ENCODE measurements around the gene CNTNAP4. TPM values are rescaled to one million over a fixed set of nuclear protein-coding genes. Genes with fewer than 3 reads are reported as not detected.

Gene CNTNAP4
- total RNA-seq, 1 experiment from 2014 or later: not detected

DNA sequence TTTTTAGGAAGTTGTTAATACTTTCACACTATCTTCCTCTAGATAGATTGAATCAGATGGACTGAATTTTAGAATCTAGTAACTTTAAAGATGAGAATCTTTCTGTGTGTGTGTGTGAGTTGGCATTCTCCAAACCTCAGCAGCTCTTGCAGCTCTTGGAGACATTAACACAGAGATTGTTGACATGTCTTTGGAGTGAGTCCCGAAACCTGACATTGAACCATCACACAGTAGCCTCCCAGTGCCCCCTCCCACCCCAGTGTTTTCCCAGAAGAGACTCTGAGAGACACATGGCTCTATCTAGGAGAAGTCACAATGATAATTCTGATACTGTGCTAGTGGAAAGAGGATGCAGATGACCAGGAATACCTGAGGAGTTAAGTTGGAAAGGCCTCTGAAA is 103.9 kb downstream of the CNTNAP4 start:
- H3K14ac ChIP-seq (ENCODE audit: insufficient read depth, low read length): no peak overlapping the region
- no peaks in the 10 kb centered on the region for H3K36me3 Mint-ChIP-seq (ENCODE audit: insufficient read depth in 1 of 3, low read depth in 3 of 3)
- H3K4me1 ChIP-seq (ENCODE audit: insufficient read depth, low read length): no peaks in the 10 kb centered on the region
- H3K27ac Mint-ChIP-seq: no peak overlapping the region
- no peak overlapping the region for H2BK15ac ChIP-seq (ENCODE audit: low read depth, low read length)
- no peak overlapping the region for H3K23ac ChIP-seq (ENCODE audit: insufficient read length, low read depth, low read length)
- no peak overlapping the region for H3K4me2 ChIP-seq (ENCODE audit: insufficient read depth, insufficient read length, low read length)
- no peak overlapping the region for H3T11ph ChIP-seq (ENCODE audit: low read length)
- H3K4ac ChIP-seq (ENCODE audit: low read depth, low read length): no peak overlapping the region
- no peaks in the 10 kb centered on the region; the same call in none of the 2 replicates for H3K27me3 Mint-ChIP-seq (ENCODE audit: low read depth)
- no peak overlapping the region for H2BK20ac ChIP-seq (ENCODE audit: low read depth, low read length, poor library complexity, severe bottlenecking)
- no peak overlapping the region for H3K9ac ChIP-seq (ENCODE audit: extremely low read depth, insufficient read length, low read length)
- H3K4me1 Mint-ChIP-seq: peaks cover 1 to 2% of the 10 kb centered on the region in 2 experiments; a peak in 2 of 4 replicates
- no peaks in the 10 kb centered on the region for H3K79me1 ChIP-seq (ENCODE audit: insufficient read depth, low read depth, low read length, poor library complexity, severe bottlenecking)
- H3K27ac ChIP-seq (ENCODE audit: insufficient read length, low read depth, low read length): no peak overlapping the region
- H3K4me3 Mint-ChIP-seq: no peak overlapping the region
- TF ChIP-seq, protein P1, sequence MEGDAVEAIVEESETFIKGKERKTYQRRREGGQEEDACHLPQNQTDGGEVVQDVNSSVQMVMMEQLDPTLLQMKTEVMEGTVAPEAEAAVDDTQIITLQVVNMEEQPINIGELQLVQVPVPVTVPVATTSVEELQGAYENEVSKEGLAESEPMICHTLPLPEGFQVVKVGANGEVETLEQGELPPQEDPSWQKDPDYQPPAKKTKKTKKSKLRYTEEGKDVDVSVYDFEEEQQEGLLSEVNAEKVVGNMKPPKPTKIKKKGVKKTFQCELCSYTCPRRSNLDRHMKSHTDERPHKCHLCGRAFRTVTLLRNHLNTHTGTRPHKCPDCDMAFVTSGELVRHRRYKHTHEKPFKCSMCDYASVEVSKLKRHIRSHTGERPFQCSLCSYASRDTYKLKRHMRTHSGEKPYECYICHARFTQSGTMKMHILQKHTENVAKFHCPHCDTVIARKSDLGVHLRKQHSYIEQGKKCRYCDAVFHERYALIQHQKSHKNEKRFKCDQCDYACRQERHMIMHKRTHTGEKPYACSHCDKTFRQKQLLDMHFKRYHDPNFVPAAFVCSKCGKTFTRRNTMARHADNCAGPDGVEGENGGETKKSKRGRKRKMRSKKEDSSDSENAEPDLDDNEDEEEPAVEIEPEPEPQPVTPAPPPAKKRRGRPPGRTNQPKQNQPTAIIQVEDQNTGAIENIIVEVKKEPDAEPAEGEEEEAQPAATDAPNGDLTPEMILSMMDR (conservative IDR thresholded peaks at IDR 0.05): no peak
- no peak overlapping the region for H2AK5ac ChIP-seq (ENCODE audit: insufficient read length, low read length)
- no peaks in the 10 kb centered on the region for H4K20me1 ChIP-seq (ENCODE audit: control insufficient read depth, insufficient read depth, insufficient read length)
- no peak overlapping the region for H2BK12ac ChIP-seq (ENCODE audit: insufficient read length, low read depth, low read length)
- H3K27me3 ChIP-seq (ENCODE audit: insufficient read depth, low read length): no peaks in the 10 kb centered on the region
- no peak overlapping the region for H4K91ac ChIP-seq (ENCODE audit: insufficient read length, low read depth, low read length)
- peaks cover 0 to 3% of the 10 kb centered on the region in 2 experiments; a peak in 1 of 5 replicates for H3K9me3 Mint-ChIP-seq
- no peak overlapping the region for H2AFZ ChIP-seq (ENCODE audit: low read length)
- H4K5ac ChIP-seq (ENCODE audit: insufficient read length, low read depth, low read length): no peak overlapping the region
- no CpG with 5 or more reads among the region's 1 CpG for WGBS (ENCODE audit: extremely low coverage, insufficient read length, low lambda C conversion rate)
- H3K18ac ChIP-seq (ENCODE audit: insufficient read length, low read depth, low read length): no peak overlapping the region
- H3K79me2 ChIP-seq (ENCODE audit: insufficient read depth, low read length): no peaks in the 10 kb centered on the region
- DNase-seq: no peak
- no peak overlapping the region for H3K56ac ChIP-seq (ENCODE audit: insufficient read length, low read depth, low read length)
- H2BK120ac ChIP-seq (ENCODE audit: low read depth, low read length, poor library complexity, severe bottlenecking): no peak overlapping the region
- no peaks in the 10 kb centered on the region for H3K23me2 ChIP-seq (ENCODE audit: insufficient read length, low read depth, low read length, poor library complexity, severe bottlenecking)
- H3K9me3 ChIP-seq (ENCODE audit: control insufficient read depth, low read depth, low read length): no peaks in the 10 kb centered on the region
- H2BK5ac ChIP-seq (ENCODE audit: insufficient read length, low read length): no peak overlapping the region
- no peak overlapping the region for H4K8ac ChIP-seq (replicated peaks; ENCODE audit: insufficient read length, low read depth, low read length)

Data from H9 (cell line).